ENCODE data around the gene CLDN5. TPM values are rescaled to one million over a fixed set of nuclear protein-coding genes. Genes with fewer than 3 reads are reported as not detected.

The CLDN5 gene
- total RNA-seq, 3 donors from 2014 or later: 65.0 to 301 (median 65.1) TPM

GRCh38 chr22:19490628-19491230 is 33.5 kb downstream of the CLDN5 start:
- no peaks in the 10 kb centered on the region for H3K36me3 ChIP-seq
- H3K4me3 ChIP-seq: no peak overlapping the region
- intact Hi-C loops (cut with DNase I; ENCODE audit: low total_unique reads): no loop called here
- no peaks in the 10 kb centered on the region for H3K4me1 ChIP-seq
- TF ChIP-seq POLR2AphosphoS5 (IDR thresholded peaks at IDR 0.05) (no peak), CTCF (IDR thresholded peaks at IDR 0.05) (no peak), POLR2A (IDR thresholded peaks at IDR 0.05) (no peak)
- H3K27me3 ChIP-seq: no peaks in the 10 kb centered on the region
- H3K9me3 ChIP-seq: no peaks in the 10 kb centered on the region
- no peak for DNase-seq (ENCODE audit: low spot score in 2 of 2)
- no peak overlapping the region for H3K27ac ChIP-seq

DNA sequence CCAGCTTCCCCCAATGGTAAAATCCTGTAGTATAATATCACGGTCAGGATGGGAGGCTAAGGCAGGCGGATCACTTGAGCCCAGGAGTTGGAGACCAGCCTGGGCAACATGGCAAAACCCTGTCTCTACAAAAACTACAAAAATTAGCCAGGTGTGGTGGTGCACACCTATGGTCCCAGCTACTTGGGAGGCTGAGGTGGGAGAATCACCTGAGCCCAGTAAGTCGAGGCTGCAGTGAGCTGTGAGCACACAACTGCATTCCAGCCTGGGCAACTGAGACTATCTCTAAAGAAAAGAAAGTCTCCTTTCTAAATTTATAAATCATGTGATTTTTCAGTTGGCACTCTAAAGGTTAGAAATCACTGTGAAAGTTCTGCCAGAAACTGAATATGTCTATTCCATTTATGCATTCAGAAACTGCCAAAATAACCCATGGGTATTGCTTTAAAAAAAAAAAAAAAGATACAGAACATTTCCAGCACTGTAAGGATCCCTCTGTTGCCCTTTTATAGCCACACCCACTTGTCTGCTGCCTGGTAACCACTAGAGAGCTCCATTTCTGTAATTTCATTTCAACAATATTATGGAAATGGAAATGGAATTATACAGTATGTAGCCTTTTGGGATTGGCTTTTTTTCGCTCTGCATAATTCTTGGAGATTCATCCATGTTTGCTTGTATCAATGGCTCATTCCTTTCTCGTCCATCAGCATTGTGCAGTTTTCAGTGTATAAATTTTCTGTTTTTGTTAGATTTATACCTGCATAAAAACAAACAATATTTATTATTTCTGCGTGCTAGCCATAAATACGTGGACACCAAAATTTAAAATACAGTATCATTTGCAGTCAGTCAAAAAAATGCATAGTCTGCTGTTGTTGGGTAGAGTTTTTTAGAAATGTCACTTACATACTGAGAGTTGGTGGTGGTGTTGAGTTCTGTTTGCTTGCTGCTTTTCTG is 35.0 kb downstream of the CLDN5 start:
- Histone ChIP-seq H3K27me3 (no peaks in the 10 kb centered on the region), H3K4me1 (no peaks in the 10 kb centered on the region), H3K4me3 (no peak overlapping the region), H3K36me3 (no peaks in the 10 kb centered on the region), H3K9me3 (no peaks in the 10 kb centered on the region), H3K27ac (no peak overlapping the region)
- DNase-seq (ENCODE audit: low spot score in 2 of 2): no peak
- intact Hi-C loops (cut with DNase I; ENCODE audit: low total_unique reads): no loop called here
- TF ChIP-seq POLR2A (IDR thresholded peaks at IDR 0.05) (no peak), CTCF (IDR thresholded peaks at IDR 0.05) (no peak), POLR2AphosphoS5 (IDR thresholded peaks at IDR 0.05) (no peak)

DNA sequence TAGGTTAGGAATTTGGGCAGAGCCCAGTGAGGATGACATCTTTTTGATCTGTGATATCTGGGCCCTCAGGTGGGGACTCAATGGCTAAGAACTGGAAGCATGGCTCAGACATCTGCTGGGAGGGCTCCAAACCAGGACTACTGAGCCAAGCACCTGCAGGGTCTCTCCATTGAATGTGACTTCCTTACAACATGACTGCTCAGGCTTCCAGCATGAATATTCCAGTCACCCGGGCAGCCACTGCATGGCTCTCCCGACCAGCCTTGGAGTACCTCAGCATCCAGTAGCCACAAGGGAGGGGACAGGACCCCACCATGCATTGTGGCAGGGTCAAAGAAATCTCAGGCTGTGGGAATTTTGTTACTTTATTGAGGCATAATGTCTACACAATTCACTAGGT is 35.9 kb downstream of the CLDN5 start:
- H3K9me3 ChIP-seq: no peaks in the 10 kb centered on the region
- no peak overlapping the region for H3K4me3 ChIP-seq
- intact Hi-C loops (cut with DNase I; ENCODE audit: low total_unique reads): no loop called here
- TF ChIP-seq POLR2A (IDR thresholded peaks at IDR 0.05) (no peak), CTCF (IDR thresholded peaks at IDR 0.05) (no peak), POLR2AphosphoS5 (IDR thresholded peaks at IDR 0.05) (no peak)
- no peaks in the 10 kb centered on the region for H3K36me3 ChIP-seq
- no peak for DNase-seq (ENCODE audit: low spot score in 2 of 2)
- H3K4me1 ChIP-seq: no peaks in the 10 kb centered on the region
- no peaks in the 10 kb centered on the region for H3K27me3 ChIP-seq
- no peak overlapping the region for H3K27ac ChIP-seq

- no peaks in the 10 kb centered on the region for H3K27me3 ChIP-seq
- H3K9me3 ChIP-seq: no peaks in the 10 kb centered on the region
- intact Hi-C loops (cut with DNase I; ENCODE audit: low total_unique reads): no loop called here
- TF ChIP-seq POLR2AphosphoS5 (IDR thresholded peaks at IDR 0.05) (no peak), CTCF (IDR thresholded peaks at IDR 0.05) (no peak), POLR2A (IDR thresholded peaks at IDR 0.05) (no peak)
- H3K4me1 ChIP-seq: peaks cover 5% of the 10 kb centered on the region in 2 donors
- no peak overlapping the region for H3K27ac ChIP-seq
- H3K4me3 ChIP-seq: no peak overlapping the region
- no peak for DNase-seq (ENCODE audit: low spot score in 2 of 2)
- H3K36me3 ChIP-seq: no peaks in the 10 kb centered on the region
These were observed 40.5 kb downstream of the CLDN5 start for GRCh38 chr22:19483481-19484244.
